GM21717 (cell line): ENCODE measurements around the gene ILDR1.
"Not testable (repeated sequence)": the region's sequence is repeated elsewhere in the genome, so short reads cannot be mapped to it uniquely, and the experiment has no call there.

Experiments
- ATAC-seq: cut with Tn5 transposase; IDR thresholded peaks from one replicate; pipeline ENCODE4 v1.9.1; 2021; ENCODE audit warnings: mild to moderate bottlenecking, moderate library complexity; ENCODE audit not compliant: unreplicated experiment

The ILDR1 gene

DNA sequence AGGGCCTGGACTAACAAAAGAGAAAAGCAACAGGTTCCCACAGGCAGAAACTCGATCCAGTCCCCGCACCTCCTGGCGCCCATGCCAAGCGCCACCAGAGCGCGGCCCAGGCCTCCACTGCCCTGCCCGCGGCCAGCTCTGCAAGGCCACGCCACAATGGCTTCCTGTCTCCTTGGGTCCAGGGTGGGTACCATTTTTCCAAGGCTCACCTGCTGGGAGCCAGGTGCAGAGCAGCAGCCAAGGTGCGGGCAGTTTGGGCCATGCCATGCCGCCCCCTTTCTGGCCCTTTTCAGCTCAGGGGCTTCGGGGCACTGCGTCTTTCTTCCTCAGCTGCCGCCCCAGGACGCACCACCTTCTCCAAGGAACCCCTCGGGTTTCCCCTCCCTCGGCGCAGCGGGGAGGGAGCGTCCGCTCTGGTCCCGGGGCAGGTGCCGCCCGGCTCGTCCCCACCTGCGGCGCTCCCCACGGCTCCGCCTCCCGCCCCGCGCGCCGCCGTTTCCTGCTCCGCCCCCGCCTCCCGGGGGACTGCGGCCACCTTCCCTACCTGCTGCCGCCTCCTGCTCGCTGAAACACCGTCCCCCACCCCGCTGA lies at the start of gene ILDR1:
ILDR1 (minus strand) TSS at position 437 of the 591 bp plus-strand sequence; CDS start at position 267, 170 bp downstream.
- no peak for ATAC-seq

- ATAC-seq: no peak
Observed at GRCh38 chr3:122067588-122068240, 45.7 kb upstream of the ILDR1 start.

DNA sequence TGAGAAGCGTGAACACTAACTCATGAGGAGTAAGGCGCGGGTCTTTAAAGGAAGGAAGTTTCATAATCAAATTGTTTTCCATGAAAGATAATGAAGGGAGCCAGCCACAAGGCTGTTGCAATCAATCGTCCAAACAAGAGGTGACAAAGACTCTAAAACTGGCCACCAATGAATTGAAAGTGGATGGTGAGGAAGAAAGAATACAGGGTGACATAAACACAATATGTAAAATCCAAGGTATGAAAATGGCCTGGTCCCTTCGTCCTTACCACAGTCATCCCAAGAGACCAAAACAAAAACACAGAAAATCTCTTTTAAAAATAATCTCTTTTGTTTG lies 45.1 kb upstream of the ILDR1 start:
- ATAC-seq: peak; percentile 45

DNA sequence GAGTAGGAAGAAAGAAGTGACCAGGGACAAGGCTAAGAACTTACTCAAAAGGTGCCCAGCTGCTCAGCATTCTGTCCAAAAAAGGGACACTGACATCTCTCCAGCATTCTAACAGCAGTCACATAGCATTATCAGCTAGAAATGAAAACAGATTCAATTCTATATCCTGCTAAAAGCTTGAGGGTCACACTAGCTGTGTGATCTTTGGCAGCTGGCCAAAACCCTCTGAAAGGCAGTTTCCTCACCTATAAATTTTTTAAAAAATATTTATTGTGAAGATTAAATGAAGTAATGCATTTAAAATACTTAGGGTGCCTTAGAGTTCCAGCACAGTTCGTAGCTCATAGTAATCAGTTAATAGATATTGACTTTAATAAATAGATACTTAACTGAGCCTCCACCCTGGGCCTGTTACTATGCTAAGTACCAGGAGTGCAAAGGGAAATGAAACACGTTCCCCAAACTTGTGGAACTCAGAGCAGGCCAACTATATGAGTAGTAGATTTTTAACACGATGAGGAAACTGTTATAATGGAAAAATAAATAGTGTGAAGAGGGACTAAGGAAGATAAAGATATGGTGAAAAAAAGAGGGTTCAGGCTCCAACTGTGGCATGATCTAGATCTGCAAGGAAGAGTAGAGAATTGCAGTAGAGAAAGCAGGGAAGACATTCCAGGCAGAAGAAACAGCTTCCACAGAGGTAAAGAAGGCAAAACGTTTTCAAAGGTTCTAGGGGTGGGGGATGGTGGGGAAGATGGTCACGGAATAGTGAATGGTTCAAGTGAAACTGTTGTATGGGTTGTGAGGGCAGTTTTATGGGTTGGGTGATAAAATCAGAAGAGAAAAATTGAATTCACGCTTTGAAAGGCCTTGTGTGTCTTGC lies 44.5 kb upstream of the ILDR1 start:
- ATAC-seq: no peak

DNA sequence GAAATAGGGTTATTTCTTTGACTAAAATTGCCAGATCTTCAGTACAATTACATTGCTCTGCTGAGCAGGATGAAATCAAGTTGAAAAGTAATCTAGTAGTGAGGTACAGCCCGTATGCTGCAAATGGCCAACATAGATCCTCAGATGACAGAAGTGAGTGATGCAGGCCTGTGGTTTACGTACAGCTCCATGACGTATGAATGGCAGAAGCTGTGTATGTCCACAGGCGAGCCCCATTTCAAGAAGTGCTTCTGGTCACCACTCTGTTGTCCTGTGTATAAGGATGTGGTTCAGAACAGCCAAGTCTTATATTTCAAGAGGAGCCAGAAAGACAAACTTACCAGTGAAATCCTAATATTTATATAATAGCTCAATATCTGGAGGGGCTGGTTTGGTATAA lies 42.3 kb upstream of the ILDR1 start:
- no peak for ATAC-seq

DNA sequence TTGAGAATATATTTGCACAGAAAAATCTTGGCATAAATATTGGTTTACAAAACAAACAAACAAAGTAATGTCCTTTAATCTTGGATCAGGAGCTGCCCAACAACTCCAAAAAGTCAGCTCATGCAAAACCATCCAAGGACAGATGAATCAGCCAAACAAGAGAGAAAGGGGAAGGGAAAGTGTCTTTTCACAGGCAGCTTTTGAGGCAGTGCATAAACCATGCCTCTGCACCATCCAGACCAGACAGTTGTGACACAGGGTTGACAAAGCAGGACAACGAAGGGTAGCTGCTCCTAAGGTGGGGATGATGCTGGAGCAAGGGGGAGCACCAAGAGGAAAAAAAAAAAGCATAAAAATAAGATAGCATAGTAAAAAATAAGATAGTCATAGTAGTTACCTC lies 41.9 kb upstream of the ILDR1 start:
- ATAC-seq: no peak

GRCh38 chr3:122060040-122060698 lies 38.1 kb upstream of the ILDR1 start:
- ATAC-seq: no peak

DNA sequence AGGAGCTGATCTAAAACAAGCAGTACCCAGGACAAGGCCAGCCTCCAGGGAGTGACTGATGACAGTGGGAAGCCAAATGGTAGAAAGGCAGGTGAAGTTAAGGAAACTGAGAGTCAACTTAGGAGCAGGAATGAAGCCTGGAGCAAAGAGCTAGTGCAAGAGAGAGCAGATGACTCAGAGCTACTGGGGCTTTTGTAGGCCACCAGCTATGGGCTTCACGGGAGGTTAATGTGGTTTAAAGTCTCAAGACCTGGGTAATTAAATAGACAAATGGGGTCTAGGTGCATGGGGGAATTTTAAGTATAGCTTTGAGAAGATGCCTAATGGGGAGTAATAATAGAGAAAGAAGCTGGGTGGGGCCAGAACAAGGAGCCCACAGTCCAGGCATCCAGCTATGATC lies 36.2 kb upstream of the ILDR1 start:
- no peak for ATAC-seq

DNA sequence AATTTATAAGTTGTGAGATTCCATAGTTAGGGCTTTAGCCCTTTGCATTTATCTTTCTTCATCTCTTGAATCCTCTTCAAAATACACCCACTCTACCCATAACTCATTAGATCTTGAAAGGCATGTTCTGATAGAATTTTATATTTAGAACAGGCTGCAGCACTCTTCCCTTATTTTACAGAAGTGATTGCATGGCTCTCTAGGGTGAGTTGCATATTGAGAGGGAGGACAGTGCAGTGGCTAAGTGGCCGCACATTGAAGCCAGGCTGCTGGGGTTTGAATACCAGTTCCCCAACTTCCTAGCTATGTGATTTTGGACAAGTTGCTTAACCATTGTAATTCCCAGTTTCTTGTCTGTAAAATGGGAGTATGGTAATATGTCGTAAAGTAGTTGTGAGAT lies 35.6 kb upstream of the ILDR1 start:
- ATAC-seq: no peak

GRCh38 chr3:122055215-122055614 lies 33.2 kb upstream of the ILDR1 start, which contains the start of gene CD86:
CD86 (plus strand) TSS chr3:122055362; CDS start chr3:122055490, 128 bp downstream.
- ATAC-seq: peak; percentile 95

DNA sequence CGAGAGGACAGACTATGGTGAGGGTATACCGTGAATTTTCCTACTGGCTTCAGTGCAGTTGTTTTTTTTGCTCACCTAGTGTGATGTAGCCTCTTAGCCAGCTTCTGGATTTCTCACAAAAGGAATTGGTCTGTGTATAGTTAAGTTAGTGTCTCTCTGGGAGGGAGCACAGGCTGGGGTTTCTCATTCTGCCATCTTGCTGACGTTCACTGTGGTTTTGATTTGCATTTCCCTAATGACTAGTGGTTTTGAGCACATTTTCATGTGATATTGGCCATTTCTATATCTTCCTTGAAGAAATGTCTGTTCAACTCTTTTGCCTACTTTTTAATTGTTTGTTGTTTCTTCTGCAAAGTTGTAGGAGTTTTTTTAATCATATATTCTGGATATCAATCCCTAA lies 30.9 kb upstream of the ILDR1 start:
- ATAC-seq: no peak

- ATAC-seq: not testable (repeated sequence)
Observed at GRCh38 chr3:122047773-122048172, 25.7 kb upstream of the ILDR1 start.

GRCh38 chr3:122047296-122047695 lies 25.2 kb upstream of the ILDR1 start:
- not testable (repeated sequence) for ATAC-seq

GRCh38 chr3:122033023-122033422 lies 11.0 kb upstream of the ILDR1 start:
- no peak for ATAC-seq

DNA sequence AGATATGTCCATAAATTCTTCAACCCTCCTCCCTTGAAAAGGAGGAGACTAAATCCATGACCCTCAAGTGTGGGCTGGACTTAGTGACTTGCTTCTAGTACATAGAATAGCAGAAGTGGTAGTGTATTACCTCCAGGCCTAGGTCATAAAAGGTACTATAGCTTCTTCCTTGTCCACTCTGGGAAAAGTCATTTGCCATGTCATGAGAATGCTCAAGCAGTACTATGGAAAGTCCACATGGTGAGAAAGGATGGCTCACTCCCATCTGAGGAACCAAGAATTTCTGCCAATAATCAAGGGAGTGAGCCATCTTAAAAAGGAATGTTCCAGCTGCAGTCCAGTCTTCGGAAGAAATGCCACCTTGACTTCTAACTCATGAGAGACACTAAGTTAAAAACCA lies 10.5 kb upstream of the ILDR1 start:
- no peak for ATAC-seq

DNA sequence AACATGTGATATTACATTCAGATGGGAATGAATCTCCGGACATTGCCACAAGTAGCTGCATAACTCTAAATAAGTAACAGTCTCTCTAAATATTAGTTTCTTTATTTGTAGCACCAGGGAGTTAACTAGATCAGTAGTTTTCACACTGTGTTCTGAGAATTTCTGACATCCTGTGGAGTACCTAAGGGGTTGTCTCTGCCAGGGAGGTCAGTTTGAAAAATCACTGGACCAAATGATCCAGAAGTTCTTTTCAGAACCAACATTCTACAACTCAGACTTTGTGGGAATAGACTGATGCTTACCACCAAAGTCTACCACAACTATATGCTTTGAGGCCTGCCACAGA lies 9.0 kb upstream of the ILDR1 start:
- ATAC-seq: peak; percentile 23

- peak; percentile 55 for ATAC-seq
Observed at GRCh38 chr3:122030381-122031122, 8.5 kb upstream of the ILDR1 start.

DNA sequence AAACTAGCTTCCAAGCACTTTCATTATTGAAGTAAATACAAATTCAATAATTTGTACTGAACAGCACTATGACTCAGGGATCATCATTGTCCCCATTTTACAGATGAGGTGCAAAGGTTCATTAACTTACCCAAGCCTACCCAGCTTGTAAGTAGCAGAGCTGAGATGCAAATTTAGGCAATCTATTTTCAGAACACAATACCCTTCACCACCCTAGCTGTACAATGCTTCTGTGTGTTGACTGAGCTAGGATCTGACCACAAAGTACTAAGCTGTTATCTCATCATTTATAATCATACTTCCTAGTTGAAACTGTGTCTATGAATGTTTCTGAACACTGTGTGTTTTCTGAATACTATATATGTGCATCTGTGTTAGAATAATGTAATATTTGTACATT lies 3.2 kb upstream of the ILDR1 start:
- peak; percentile 86 for ATAC-seq

GRCh38 chr3:122024800-122025199 lies 2.8 kb upstream of the ILDR1 start:
- no peak for ATAC-seq

- ATAC-seq: no peak
Observed at GRCh38 chr3:122023335-122023910, 1.4 kb upstream of the ILDR1 start.
